Retinal pigment epithelial cell (primary cell): ENCODE results near the gene ANKS1A.

Source experiments
- DNase-seq: peaks from one replicate; pipeline ENCODE4 v3.0.0-alpha.2; 2010; ENCODE audit warnings: low read depth
- H3K4me3 ChIP-seq: 2 replicates; pipeline ENCODE4 v1.5.1; 2011; ENCODE audit warnings: mild to moderate bottlenecking, low read length, control low read depth, moderate library complexity
- TF ChIP-seq, protein P1 (sequence below): conservative IDR thresholded peaks from 2 replicates; pipeline ENCODE4 v1.5.1; 2011; ENCODE audit warnings: low read depth, low read length, control low read depth, inconsistent platforms

ANKS1A gene

DNA sequence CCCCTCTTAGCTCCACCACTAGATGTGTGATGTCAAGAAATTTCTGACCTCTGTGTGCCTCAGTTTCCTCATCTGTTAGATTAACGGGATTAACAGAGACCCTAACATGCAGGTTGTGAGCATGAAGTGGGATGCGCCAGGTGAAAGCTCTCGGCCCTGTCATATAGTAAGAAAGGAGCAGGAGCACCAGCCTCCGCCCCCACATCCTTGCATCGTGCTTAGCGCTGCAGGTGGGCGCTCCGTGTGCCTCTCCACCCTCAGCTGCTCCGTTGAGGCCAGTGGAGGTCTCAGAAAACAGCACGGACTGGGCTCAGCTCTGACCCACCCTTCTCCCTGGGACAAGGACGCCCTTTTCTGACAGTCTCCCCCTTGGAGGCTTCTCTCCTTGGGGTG is 188.7 kb downstream of the ANKS1A start:
- DNase-seq: no peak
- no peak overlapping the region for H3K4me3 ChIP-seq
- TF ChIP-seq, protein P1, sequence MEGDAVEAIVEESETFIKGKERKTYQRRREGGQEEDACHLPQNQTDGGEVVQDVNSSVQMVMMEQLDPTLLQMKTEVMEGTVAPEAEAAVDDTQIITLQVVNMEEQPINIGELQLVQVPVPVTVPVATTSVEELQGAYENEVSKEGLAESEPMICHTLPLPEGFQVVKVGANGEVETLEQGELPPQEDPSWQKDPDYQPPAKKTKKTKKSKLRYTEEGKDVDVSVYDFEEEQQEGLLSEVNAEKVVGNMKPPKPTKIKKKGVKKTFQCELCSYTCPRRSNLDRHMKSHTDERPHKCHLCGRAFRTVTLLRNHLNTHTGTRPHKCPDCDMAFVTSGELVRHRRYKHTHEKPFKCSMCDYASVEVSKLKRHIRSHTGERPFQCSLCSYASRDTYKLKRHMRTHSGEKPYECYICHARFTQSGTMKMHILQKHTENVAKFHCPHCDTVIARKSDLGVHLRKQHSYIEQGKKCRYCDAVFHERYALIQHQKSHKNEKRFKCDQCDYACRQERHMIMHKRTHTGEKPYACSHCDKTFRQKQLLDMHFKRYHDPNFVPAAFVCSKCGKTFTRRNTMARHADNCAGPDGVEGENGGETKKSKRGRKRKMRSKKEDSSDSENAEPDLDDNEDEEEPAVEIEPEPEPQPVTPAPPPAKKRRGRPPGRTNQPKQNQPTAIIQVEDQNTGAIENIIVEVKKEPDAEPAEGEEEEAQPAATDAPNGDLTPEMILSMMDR: no peak

DNA sequence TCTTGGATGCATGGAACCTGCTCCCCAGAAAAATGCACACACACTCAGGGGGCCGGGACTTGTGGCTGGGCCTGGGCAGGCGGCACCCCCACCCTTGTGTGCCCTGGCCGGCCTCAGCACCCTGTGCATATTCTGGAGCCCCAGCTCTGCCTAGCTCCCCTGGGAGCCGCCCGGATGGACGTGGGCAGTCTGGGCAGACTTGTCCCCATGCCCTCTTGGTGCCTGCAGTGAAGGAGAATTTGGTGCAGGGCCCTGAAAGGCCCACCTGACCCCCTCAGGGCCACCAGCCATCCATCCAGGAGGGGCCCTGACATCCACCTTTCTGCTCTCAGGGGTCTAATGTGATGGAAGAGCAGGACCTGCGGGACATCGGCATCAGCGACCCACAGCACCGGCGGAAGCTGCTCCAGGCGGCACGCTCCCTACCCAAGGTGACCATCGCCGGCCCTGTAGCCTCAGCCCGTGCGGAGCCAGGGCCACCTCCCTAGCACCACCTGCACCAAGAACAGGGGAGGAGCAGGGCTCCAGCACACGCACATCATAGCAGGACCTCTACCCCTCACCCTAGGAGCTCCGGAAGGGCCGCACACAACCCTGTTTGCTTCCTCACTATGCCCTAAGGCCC is 189.3 kb downstream of the ANKS1A start:
- TF ChIP-seq, protein P1: no peak
- no peak overlapping the region for H3K4me3 ChIP-seq
- DNase-seq: no peak

DNA sequence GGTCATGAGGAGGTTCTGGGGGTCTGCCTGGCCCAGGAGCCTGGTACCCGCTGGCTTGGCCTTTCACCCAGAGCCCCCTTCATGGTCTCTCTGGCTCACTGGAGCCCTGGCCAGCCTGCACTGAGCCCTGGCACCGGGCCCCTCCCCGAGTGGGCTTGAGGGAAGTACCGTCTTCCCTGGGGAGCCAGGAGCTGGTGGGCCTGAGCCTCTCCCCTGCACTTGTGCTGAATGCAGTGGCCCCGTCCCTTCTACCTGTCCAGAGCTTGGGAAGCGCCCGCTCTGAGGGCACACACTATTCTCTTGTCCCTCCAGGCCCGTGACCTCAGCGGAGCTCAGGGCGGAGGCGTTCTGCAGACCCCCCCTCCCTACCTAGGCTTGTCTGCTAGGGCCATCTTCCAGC is 189.8 kb downstream of the ANKS1A start:
- no peak overlapping the region for H3K4me3 ChIP-seq
- TF ChIP-seq, protein P1: no peak
- DNase-seq: no peak

DNA sequence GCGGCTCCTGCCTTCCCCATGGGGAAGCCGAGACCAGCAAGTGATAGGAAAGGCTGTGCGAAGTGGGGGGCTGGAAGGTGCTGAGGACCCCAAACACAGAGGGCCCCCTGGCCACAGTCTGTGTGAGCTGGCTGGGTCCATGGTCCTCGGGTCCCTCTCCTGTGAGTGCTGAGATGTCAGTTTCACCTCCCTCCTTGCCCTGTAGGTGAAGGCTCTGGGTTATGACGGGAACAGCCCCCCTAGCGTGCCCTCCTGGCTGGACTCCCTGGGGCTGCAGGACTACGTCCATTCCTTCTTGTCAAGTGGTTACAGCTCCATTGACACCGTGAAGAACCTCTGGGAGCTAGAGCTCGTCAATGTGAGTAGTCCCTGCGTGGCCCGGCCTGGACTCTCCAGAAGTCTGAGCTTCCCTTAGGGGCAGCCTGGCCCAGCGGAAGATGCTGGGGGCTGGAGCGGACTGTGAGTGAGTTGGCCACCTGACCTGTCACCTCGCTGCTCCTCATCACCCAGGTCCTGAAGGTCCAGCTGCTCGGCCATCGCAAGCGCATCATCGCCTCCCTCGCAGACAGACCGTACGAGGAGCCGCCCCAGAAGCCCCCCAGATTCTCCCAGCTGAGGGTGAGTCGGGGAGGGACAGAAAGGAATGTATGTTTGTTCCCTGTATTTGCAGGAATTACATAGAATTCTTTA is 190.4 kb downstream of the ANKS1A start:
- no peak overlapping the region for H3K4me3 ChIP-seq
- TF ChIP-seq, protein P1: no peak
- no peak for DNase-seq

DNA sequence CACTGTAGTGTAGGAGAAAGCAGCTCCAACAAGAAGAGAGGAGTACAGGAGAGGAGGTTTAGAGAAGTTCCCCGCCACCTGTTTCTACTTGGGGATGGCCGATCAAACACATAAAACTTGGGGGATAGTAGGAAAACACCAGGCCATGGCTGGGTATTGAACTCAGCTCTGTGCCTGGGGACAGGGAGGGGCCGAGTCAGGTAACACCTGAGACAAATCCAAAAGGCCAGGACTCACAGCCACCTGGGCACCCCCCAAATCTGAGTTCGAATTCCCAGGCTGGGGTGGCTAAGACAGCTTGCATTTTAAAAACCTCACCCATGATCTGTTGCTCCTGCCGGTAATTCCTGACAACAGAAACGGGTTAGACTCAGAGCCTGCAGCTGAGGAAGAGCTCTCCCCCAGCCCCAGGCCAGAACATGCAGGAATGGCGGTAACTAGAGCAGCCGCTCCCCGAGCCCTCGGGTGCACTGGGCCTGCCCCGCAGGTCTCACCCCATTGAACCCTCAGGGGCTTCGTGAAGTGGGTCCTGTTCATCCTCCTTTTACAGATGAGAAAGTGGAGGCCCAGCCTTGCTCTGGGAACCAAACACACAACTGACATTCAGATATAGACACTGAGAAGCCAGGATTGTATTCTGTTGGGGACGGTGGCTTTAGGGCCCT is 191.1 kb downstream of the ANKS1A start:
- H3K4me3 ChIP-seq: no peak overlapping the region
- TF ChIP-seq, protein P1: no peak
- DNase-seq: no peak

DNA sequence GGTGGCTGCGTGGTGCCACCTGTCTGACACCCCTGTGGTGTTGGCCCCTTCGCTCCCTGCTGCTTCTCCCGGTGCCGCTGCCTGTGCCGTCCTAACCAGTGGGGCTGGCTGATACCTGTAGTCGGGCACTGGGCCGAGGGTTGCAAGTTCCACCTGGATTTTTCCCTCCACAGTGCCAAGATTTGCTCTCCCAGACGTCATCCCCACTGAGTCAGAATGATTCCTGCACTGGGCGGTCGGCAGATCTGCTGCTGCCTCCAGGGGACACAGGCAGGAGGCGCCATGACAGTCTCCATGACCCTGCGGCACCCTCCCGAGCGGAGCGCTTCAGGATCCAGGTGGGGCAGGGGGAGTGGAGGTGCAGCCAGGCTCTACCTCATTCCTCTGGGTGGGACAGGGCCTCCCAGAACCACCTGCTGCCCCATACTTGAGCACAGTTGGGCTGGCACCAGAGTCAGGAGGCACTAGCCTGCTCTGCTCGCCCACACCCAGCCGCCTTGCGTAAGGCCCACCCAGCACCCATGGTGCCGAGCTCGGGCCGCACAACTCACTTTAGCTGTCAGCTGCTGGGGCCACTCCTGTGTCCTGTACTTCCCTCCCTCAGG is 191.9 kb downstream of the ANKS1A start:
- H3K4me3 ChIP-seq: no peak overlapping the region
- DNase-seq: no peak
- TF ChIP-seq, protein P1: no peak
